Frontal cortex (tissue), 4 donors: ENCODE measurements around the gene KBTBD8. TPM values are rescaled to one million over a fixed set of nuclear protein-coding genes. Genes with fewer than 3 reads are reported as not detected.

Experiments used
- DNase-seq, 2 donors: peaks; one replicate each; pipeline ENCODE4 v3.0.0; 2012; ENCODE audit warnings: low spot score in 2 of 2
- FAIRE-seq: peaks from 2 replicates; lab custom pipeline; 2012; peaks lifted over from hg19 to GRCh38; lab: Jason Lieb, UNC
- total RNA-seq: library from RNA; depleted of rRNA; stranded (reverse); fragments of >200 nt; gene quantifications from one replicate; pipeline ENCODE4 v1.2.3, GENCODE V29; 2014
- donor health status: control.
- donor health status: control.
- donor health status: control.

KBTBD8 gene, protein sequence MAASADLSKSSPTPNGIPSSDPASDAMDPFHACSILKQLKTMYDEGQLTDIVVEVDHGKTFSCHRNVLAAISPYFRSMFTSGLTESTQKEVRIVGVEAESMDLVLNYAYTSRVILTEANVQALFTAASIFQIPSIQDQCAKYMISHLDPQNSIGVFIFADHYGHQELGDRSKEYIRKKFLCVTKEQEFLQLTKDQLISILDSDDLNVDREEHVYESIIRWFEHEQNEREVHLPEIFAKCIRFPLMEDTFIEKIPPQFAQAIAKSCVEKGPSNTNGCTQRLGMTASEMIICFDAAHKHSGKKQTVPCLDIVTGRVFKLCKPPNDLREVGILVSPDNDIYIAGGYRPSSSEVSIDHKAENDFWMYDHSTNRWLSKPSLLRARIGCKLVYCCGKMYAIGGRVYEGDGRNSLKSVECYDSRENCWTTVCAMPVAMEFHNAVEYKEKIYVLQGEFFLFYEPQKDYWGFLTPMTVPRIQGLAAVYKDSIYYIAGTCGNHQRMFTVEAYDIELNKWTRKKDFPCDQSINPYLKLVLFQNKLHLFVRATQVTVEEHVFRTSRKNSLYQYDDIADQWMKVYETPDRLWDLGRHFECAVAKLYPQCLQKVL
- total RNA-seq = 19.2 TPM

DNA sequence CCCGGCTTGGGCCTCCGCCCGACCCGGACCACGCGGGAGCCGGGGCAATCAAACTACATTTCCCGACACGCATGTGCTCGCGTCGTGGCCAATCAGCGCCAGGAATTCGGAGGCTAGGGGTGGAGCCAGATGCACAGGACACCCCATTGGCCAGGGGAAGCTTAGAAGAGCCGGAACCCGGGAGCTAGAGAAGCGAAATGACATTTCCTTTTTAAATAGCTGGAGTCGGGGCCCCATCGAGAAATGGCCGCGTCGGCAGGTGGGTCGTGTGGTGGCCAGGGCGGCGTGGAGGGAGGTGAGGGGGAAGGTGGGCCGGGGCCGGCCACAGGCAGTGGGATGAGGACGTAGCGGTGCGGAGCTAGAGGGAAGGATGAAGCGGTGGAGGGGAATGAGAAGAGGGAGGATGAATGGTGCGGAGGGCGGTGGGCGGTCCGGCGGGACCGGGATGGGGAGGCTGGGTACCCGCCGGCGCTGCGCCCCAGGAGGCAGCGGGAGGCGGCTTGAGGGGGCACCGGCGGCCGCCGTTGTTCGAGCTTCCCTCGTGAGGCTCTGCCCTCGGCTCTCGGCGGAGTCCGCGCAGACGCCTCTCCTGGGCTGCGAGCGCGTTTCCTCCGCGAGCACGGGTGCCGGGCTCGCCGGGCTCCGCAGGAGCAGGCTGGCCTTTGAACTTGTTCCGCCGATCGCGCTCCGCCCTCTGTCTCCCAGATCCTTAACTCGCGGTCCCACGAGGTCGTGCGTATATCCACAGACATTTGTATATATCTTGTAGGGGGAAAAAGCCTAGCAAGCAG is at the start of gene KBTBD8:
Gene KBTBD8, plus strand, starts transcription at position 195 of the 791 bp plus-strand sequence. Its CDS starts 49 bp downstream, at position 244.
- DNase-seq (peak; percentile 95 to 96), FAIRE-seq (peak; percentile 99)

DNA sequence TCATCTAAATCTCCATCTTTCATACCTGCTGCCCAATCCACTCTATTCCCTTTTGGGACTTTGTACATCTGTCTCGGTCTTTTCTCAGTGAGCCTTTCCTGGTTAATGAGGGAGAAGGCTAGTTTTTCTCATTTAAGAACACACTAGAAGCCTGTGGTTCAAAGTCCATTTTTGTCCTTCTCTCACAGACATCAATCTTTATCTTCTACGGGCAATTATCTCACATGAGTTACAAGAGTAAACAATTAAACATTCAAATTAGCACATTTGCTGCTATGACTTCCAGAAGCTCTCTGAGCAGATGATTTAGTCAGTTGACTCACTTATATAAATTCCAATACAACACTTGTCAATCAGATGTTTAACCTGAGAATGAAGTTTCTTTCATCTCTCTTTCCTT is 49.3 kb upstream of the KBTBD8 start:
- no peak for DNase-seq
- FAIRE-seq = no peak

- no peak for DNase-seq
- FAIRE-seq = no peak
Measured at GRCh38 chr3:66949898-66950297, 48.2 kb upstream of the KBTBD8 start.

DNA sequence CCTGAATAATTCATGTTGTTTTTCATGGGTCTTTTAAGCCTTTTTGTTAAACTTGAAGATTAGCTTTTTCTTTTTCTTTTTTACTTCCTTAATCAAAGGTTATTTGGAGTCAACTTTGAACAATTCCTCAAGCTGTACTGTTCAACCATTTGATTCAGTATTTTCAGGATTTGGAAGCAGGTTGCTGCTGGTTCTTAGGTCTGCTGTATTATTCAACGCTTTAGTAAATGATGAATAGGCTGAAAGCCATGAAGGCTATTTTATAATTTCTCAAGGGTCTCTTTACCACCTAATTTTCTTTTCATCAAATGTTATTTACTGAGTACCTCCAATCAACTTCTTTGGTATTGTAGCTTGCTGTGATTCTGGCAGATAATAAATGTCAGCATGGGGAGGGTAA is 45.8 kb upstream of the KBTBD8 start:
- no peak for FAIRE-seq

GRCh38 chr3:66953934-66954445 is 44.1 kb upstream of the KBTBD8 start:
- FAIRE-seq (no peak), DNase-seq (no peak)

More for the DNA sequence above, 45.8 kb upstream of the KBTBD8 start:
- DNase-seq = no peak

- DNase-seq = no peak
- FAIRE-seq = no peak
Measured at GRCh38 chr3:66956742-66957141, 41.4 kb upstream of the KBTBD8 start.

DNA sequence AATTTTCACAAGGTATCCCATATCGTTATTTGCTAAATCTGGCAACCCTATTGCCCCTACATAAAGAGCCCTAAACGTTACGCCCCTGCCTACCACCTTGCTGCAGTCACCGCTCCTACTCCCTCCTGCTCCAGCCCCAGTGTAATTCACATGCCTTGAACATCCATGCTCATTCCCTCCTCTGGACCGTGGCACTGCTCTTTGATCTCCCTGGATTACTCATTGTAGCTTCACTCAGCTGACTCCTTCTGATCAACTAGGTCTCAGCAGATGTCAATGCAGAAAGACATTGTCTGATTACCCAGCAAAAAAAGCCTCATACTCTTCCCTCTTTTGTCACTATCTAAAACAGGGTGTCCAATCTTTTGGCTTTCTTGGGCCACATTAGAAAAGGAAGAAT is 40.7 kb upstream of the KBTBD8 start:
- no peak for DNase-seq
- FAIRE-seq = no peak

DNA sequence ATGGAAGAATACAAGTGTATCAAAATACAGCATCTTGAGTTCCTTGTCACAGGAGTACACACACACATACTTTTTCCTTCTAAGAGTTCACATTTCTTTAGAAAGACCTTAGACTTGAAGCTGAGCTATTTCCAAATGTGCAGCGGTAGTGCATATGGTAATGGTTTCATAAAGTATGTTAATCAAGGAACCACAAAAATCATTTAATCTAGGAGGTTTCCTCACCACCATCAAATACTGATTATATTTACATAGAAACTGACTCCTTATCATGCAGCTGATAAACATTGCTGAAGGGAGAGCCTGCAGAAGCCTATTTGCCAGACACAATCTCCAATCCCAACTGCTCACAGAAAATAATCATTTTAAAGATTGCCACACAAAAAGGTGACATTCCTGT is 40.0 kb upstream of the KBTBD8 start:
- DNase-seq = no peak
- FAIRE-seq = no peak

DNA sequence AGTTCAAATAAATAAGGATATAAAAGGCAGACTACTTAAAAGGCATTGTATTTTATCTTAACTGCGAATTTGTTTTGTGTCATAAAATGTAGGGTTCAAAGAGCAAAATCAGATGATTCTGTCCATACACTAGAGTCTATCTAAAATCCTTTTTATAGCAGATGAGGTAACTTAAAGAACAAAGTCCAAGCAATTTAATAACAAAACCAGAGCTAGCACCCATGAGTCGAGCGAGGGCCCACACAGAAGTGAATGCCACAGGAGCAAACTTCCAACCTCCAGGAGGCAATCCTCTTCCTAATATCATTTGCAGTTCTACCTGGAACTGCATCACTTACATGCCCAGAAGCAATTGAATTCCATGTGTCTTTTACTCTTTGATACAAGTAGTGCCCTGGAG is 35.4 kb upstream of the KBTBD8 start:
- FAIRE-seq (no peak), DNase-seq (no peak)

- FAIRE-seq (no peak), DNase-seq (no peak)
Measured at GRCh38 chr3:66971245-66971644, 26.9 kb upstream of the KBTBD8 start.

DNA sequence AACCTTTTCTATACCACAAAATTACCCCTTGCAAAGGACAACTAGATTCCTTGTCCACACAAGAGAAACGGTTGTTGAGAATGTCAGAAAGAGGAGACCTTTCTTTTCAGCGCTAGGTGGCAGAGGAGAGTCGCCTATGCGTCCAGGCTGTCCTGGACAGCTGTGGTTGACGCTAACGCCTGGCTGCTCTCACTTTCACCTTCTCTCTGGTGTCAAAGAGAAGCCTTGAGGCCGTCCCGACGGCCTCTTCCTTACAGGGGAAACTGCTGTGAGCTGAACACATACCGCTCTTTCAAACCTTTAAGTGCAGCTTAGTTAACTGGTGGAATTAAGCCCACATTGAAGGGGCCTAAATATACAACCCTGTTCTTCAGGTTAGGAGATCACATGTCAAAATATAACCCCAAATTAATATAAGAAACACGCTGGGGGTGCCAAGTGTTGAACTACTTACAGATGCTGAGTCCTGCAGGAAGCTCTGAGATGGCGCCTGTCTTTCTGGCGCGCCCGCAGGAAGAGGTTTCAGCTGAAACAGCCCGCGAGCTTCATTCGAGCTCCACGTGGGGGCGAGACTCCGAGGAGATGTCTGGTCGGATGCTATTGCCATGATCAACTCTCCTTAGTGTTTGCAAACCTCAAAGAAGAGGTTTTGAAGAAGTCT is 26.1 kb upstream of the KBTBD8 start:
- FAIRE-seq (peak; percentile 66), DNase-seq (peak; percentile 21 to 65)

GRCh38 chr3:66980791-66981190 is 17.3 kb upstream of the KBTBD8 start:
- FAIRE-seq = no peak
- DNase-seq = no peak

- no peak for FAIRE-seq
Measured at GRCh38 chr3:66983101-66983500, 15.0 kb upstream of the KBTBD8 start.

GRCh38 chr3:66985336-66985920 is 12.7 kb upstream of the KBTBD8 start:
- no peak for FAIRE-seq

More at GRCh38 chr3:66983101-66983500, 15.0 kb upstream of the KBTBD8 start:
- no peak for DNase-seq

DNA sequence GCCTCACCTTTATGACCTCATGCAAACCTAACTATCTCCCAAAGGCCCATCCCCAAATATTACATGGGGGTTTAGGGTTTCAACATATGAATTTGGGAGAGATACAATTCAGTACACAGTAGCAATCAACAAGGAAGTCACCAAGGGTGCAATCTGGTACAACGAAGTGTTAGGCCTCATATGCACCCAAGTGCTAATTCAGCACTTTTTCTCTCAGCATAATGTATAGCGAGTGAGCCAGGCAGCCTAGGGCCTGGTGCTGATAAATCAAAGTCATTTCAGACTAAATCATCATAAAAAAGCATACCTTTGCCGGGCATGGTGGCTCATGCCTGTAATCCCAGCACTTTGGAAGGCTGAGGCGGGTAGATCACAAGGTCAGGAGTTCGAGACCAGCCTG is 11.7 kb upstream of the KBTBD8 start:
- no peak for DNase-seq
- no peak for FAIRE-seq

More at GRCh38 chr3:66985336-66985920, 12.7 kb upstream of the KBTBD8 start:
- DNase-seq = no peak

DNA sequence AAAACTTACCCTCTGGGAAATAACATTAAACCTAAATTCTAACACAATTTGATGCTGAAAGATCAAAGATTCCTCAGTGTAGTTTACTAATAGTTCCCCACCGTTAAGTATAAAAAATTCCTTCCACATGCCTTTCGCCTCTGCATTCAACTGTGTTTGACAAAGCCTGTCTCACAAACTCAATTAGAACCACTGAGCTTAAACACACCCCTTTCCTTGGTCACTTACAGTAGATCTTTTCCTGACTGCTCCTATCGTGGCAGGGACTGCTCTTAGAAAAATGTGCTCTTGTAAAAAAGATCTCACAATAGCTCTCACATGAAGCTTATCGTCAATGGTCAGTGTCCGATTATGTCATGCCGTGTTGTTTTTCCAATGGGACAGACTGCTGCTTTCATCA is 8.9 kb upstream of the KBTBD8 start:
- FAIRE-seq (no peak), DNase-seq (no peak)

- no peak for DNase-seq
Measured at GRCh38 chr3:66989860-66990696, 8.0 kb upstream of the KBTBD8 start.

DNA sequence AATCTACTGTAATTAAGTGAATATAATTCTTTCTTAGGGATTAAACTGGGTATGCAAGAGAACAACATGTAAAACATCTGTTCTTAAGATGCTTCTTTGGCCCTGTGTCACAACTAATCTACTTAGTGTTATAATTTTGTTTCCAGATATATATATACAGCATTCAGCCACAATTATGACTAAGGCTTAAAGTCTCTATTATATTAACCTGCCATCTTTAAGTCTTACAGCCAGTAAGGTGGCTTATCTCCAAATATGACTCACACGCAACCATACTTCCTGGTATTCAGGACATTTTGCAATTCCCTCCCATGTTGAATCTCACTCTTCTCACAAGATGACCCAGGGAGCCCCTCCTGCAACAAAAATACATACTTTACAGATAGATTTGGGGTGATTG is 6.6 kb upstream of the KBTBD8 start:
- FAIRE-seq (no peak), DNase-seq (no peak)

More at GRCh38 chr3:66989860-66990696, 8.0 kb upstream of the KBTBD8 start:
- no peak for FAIRE-seq

GRCh38 chr3:66993082-66993481 is 5.0 kb upstream of the KBTBD8 start:
- no peak for FAIRE-seq

More at GRCh38 chr3:66993082-66993481, 5.0 kb upstream of the KBTBD8 start:
- DNase-seq = no peak
